ENCODE measurements around the gene NUAK1.
"Not testable (repeated sequence)": the region's sequence is repeated elsewhere in the genome, so short reads cannot be mapped to it uniquely, and the experiment has no call there.

Gene NUAK1

DNA sequence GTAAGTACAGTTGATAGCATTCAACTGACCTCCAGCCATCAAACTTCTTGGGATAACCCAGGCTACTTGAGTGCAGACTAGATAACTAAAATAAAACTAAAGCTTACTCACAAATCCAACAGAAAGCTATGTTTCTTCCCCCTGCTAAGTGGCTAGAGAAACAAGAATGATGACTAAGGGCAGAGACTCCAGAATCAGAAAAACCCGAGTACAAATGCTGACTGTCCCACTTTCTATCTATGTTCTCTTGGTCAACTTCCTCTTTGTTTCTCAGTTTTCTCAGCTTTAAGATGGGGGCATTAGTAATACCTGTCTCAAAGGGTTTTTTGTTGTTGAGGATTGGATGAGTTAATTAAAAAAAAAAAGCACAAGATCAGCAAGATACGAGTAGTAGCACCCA, 6.1 kb upstream of the NUAK1 start:
- Histone ChIP-seq H3K36me3 (ENCODE audit: low read length) (no peaks in the 10 kb centered on the region), H3K27ac (ENCODE audit: low read depth, low read length) (no peak overlapping the region), H3F3A (ENCODE audit: insufficient read depth) (no peaks in the 10 kb centered on the region), H3K9me3 (ENCODE audit: insufficient read depth, low read length) (no peaks in the 10 kb centered on the region), H2AFZ (ENCODE audit: low read depth, low read length, severe bottlenecking) (no peak overlapping the region), H3K9me2 (replicated peaks; ENCODE audit: insufficient read depth, low read length) (no peaks in the 10 kb centered on the region), H3K4me2 (ENCODE audit: low read depth, low read length, poor library complexity, severe bottlenecking) (no peak overlapping the region), H3K9ac (ENCODE audit: low read length) (no peak overlapping the region), H3K27me3 (ENCODE audit: low read length) (0 out of 2 replicates have a peak, but pooled peaks cover 3% of the 10 kb centered on the region), H3K79me2 (ENCODE audit: insufficient read depth, low read length) (no peaks in the 10 kb centered on the region), H3K4me3 (ENCODE audit: insufficient read depth, low read length, poor library complexity, severe bottlenecking) (no peak overlapping the region), H4K20me1 (ENCODE audit: low read depth, low read length) (no peaks in the 10 kb centered on the region)
- TF ChIP-seq CTCF (IDR thresholded peaks at IDR 0.05; ENCODE audit: insufficient read depth, low read length, poor library complexity, severe bottlenecking) = no peak
- TF ChIP-seq EZH2phosphoT487 (conservative IDR thresholded peaks at IDR 0.05; ENCODE audit: low read length) = no peak

GRCh38 chr12:106142591-106143261, 4.0 kb upstream of the NUAK1 start:
- Histone ChIP-seq H4K20me1 (ENCODE audit: low read depth, low read length) (no peaks in the 10 kb centered on the region), H3K36me3 (ENCODE audit: low read length) (no peaks in the 10 kb centered on the region), H3K4me2 (ENCODE audit: low read depth, low read length, poor library complexity, severe bottlenecking) (no peak overlapping the region), H3K9me2 (replicated peaks; ENCODE audit: insufficient read depth, low read length) (no peaks in the 10 kb centered on the region), H3K79me2 (ENCODE audit: insufficient read depth, low read length) (no peaks in the 10 kb centered on the region), H3F3A (ENCODE audit: insufficient read depth) (no peaks in the 10 kb centered on the region), H3K9ac (ENCODE audit: low read length) (no peak overlapping the region), H3K4me3 (ENCODE audit: insufficient read depth, low read length, poor library complexity, severe bottlenecking) (no peak overlapping the region), H3K27ac (ENCODE audit: low read depth, low read length) (no peak overlapping the region), H2AFZ (ENCODE audit: low read depth, low read length, severe bottlenecking) (no peak overlapping the region), H3K9me3 (ENCODE audit: insufficient read depth, low read length) (no peaks in the 10 kb centered on the region), H3K27me3 (ENCODE audit: low read length) (0 out of 2 replicates have a peak, but pooled peaks cover 3% of the 10 kb centered on the region)
- TF ChIP-seq EZH2phosphoT487 (conservative IDR thresholded peaks at IDR 0.05; ENCODE audit: low read length) = no peak
- no peak for TF ChIP-seq CTCF (IDR thresholded peaks at IDR 0.05; ENCODE audit: insufficient read depth, low read length, poor library complexity, severe bottlenecking)

GRCh38 chr12:106141920-106142319, 3.2 kb upstream of the NUAK1 start:
- H3K79me2 ChIP-seq (ENCODE audit: insufficient read depth, low read length); H3K27me3 ChIP-seq (ENCODE audit: low read length); H3K36me3 ChIP-seq (ENCODE audit: low read length); H3K9me2 ChIP-seq (replicated peaks; ENCODE audit: insufficient read depth, low read length); H3K9me3 ChIP-seq (ENCODE audit: insufficient read depth, low read length); H3K9ac ChIP-seq (ENCODE audit: low read length); H3F3A ChIP-seq (ENCODE audit: insufficient read depth); H3K27ac ChIP-seq (ENCODE audit: low read depth, low read length); H4K20me1 ChIP-seq (ENCODE audit: low read depth, low read length); H3K4me2 ChIP-seq (ENCODE audit: low read depth, low read length, poor library complexity, severe bottlenecking); H3K4me3 ChIP-seq (ENCODE audit: insufficient read depth, low read length, poor library complexity, severe bottlenecking); H2AFZ ChIP-seq (ENCODE audit: low read depth, low read length, severe bottlenecking): not testable (repeated sequence)

GRCh38 chr12:106141452-106141851, 2.7 kb upstream of the NUAK1 start:
- no peak for TF ChIP-seq EZH2phosphoT487 (conservative IDR thresholded peaks at IDR 0.05; ENCODE audit: low read length)
- H3K79me2 ChIP-seq (ENCODE audit: insufficient read depth, low read length) = no peaks in the 10 kb centered on the region
- no peaks in the 10 kb centered on the region for H3F3A ChIP-seq (ENCODE audit: insufficient read depth)
- no peak overlapping the region for H3K4me3 ChIP-seq (ENCODE audit: insufficient read depth, low read length, poor library complexity, severe bottlenecking)
- no peaks in the 10 kb centered on the region for H4K20me1 ChIP-seq (ENCODE audit: low read depth, low read length)
- no peaks in the 10 kb centered on the region for H3K36me3 ChIP-seq (ENCODE audit: low read length)
- H3K4me2 ChIP-seq (ENCODE audit: low read depth, low read length, poor library complexity, severe bottlenecking) = no peak overlapping the region
- H3K9me2 ChIP-seq (replicated peaks; ENCODE audit: insufficient read depth, low read length) = no peaks in the 10 kb centered on the region
- no peak overlapping the region for H3K9ac ChIP-seq (ENCODE audit: low read length)
- H2AFZ ChIP-seq (ENCODE audit: low read depth, low read length, severe bottlenecking) = no peak overlapping the region
- no peaks in the 10 kb centered on the region for H3K9me3 ChIP-seq (ENCODE audit: insufficient read depth, low read length)
- H3K27ac ChIP-seq (ENCODE audit: low read depth, low read length) = no peak overlapping the region
- H3K27me3 ChIP-seq (ENCODE audit: low read length) = 0 out of 2 replicates have a peak, but pooled peaks cover 3% of the 10 kb centered on the region

Data from SU-DHL-6 (cell line).